SK-N-SH treated with all-trans-retinoic acid at 6 μM for 48 hours (cell line): ENCODE measurements around the gene MCU.

Source experiments
- BACH2 ChIP-seq: fragments of 250-450 bp; sonication (Bioruptor Pico); IDR thresholded peaks from 2 replicates; pipeline ENCODE4 v1.9.0; 2021; ENCODE audit warnings: mild to moderate bottlenecking, borderline replicate concordance
- ESRRG ChIP-seq: fragments of 250-450 bp; sonication (Bioruptor Pico); IDR thresholded peaks from 2 replicates; pipeline ENCODE4 v1.6.1; 2021; ENCODE audit warnings: mild to moderate bottlenecking
- GLIS3 ChIP-seq: fragments of 250-450 bp; sonication (Bioruptor Pico); IDR thresholded peaks from 2 replicates; pipeline ENCODE4 v1.5.0; 2020; ENCODE audit warnings: mild to moderate bottlenecking, moderate library complexity
- OSR1 ChIP-seq: fragments of 250-450 bp; sonication (Bioruptor Pico); IDR thresholded peaks from 2 replicates; pipeline ENCODE4 v1.8.0; 2022; ENCODE audit warnings: moderate library complexity, mild to moderate bottlenecking, inconsistent platforms
- PATZ1 ChIP-seq: fragments of 250-450 bp; sonication (Bioruptor Pico); IDR thresholded peaks from 2 replicates; pipeline ENCODE4 v1.8.0; 2020; ENCODE audit warnings: mild to moderate bottlenecking, moderate library complexity, borderline replicate concordance
- POU6F1 ChIP-seq: fragments of 250-450 bp; sonication (Bioruptor Pico); IDR thresholded peaks from 2 replicates; pipeline ENCODE4 v1.8.0; 2021; ENCODE audit warnings: low read depth, mild to moderate bottlenecking, moderate library complexity, borderline replicate concordance
- PPARA ChIP-seq: fragments of 250-450 bp; sonication (Bioruptor Pico); IDR thresholded peaks from 2 replicates; pipeline ENCODE4 v1.5.0; 2020; ENCODE audit warnings: mild to moderate bottlenecking, borderline replicate concordance
- ZC3H10 ChIP-seq: fragments of 250-450 bp; sonication (Bioruptor Pico); IDR thresholded peaks from 2 replicates; pipeline ENCODE4 v1.5.1; 2021; ENCODE audit warnings: mild to moderate bottlenecking, moderate library complexity
- ZFP30 ChIP-seq: fragments of 450-650 bp; formaldehyde crosslinking; IDR thresholded peaks from 2 replicates; pipeline ENCODE4 v1.5.0; 2022; ENCODE audit warnings: mild to moderate bottlenecking, moderate library complexity
- ZNF565 ChIP-seq: fragments of 450-650 bp; formaldehyde crosslinking; conservative IDR thresholded peaks from 2 replicates; pipeline ENCODE4 v1.5.0; 2020; ENCODE audit warnings: low read depth, mild to moderate bottlenecking, moderate library complexity
- ZNF70 ChIP-seq: fragments of 450-650 bp; formaldehyde crosslinking; IDR thresholded peaks from 2 replicates; pipeline ENCODE4 v1.5.0; 2020; ENCODE audit warnings: mild to moderate bottlenecking, moderate library complexity
- ZNF8 ChIP-seq: fragments of 450-650 bp; formaldehyde crosslinking; IDR thresholded peaks from 2 replicates; pipeline ENCODE4 v1.5.0; 2020; ENCODE audit warnings: mild to moderate bottlenecking, moderate library complexity

- TF ChIP-seq BACH2 (CRISPR knock-in tag), result no peak
- TF ChIP-seq PPARA (CRISPR knock-in tag), result no peak
- no peak for TF ChIP-seq PATZ1 (CRISPR knock-in tag)
- no peak for TF ChIP-seq ZNF8 (CRISPR knock-in tag)
- no peak for TF ChIP-seq POU6F1 (CRISPR knock-in tag)
- no peak for TF ChIP-seq ESRRG (CRISPR knock-in tag)
- TF ChIP-seq OSR1 (CRISPR knock-in tag), result no peak
- no peak for TF ChIP-seq ZNF70 (CRISPR knock-in tag)
- no peak for TF ChIP-seq ZC3H10 (CRISPR knock-in tag)
- no peak for TF ChIP-seq GLIS3
- no peak for TF ChIP-seq ZFP30 (CRISPR knock-in tag)
- no peak for TF ChIP-seq ZNF565 (CRISPR knock-in tag)
Measured at GRCh38 chr10:72814099-72814790, 122.3 kb downstream of the MCU start.
